Stimulated activated CD4-positive, alpha-beta T cell treated with anti-CD3 and anti-CD28 coated beads, Interleukin-4, amount 100 ng/mL, for 24 hours (primary cell): ENCODE measurements around the gene TFG.

Source experiments
- DNase-seq: peaks from one replicate; pipeline ENCODE4 v3.0.0-alpha.2; 2020

Gene TFG

GRCh38 chr3:100759950-100760349 lies 50.7 kb downstream of the TFG start:
- DNase-seq = no peak

GRCh38 chr3:100760377-100760776 lies 51.1 kb downstream of the TFG start:
- DNase-seq = no peak

- no peak for DNase-seq
Observed at GRCh38 chr3:100761211-100761942, 52.1 kb downstream of the TFG start.

GRCh38 chr3:100761951-100762350 lies 52.7 kb downstream of the TFG start:
- no peak for DNase-seq

- no peak for DNase-seq
Observed at GRCh38 chr3:100765437-100765975, 56.2 kb downstream of the TFG start.

GRCh38 chr3:100766069-100766468 lies 56.8 kb downstream of the TFG start:
- DNase-seq = no peak

DNA sequence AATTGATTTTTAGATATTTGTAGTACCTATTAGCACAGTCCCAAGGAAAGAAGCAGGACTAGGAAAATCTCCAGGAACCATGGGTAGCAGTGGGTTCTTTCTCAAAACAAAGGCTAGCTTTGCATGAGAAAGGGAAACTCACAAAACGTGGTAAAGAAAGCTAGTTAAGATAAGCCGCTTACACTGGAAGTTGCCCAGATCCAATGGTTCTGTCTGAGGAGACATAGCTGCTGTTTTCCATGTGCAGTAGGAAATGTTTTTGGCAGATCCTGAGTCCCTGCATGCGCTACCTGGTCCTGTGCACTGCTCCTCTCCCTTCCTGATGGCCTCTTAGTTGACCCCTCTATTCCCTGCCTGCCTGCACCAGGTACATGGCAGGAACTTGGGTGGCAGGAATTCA lies 60.4 kb downstream of the TFG start:
- DNase-seq = no peak

- DNase-seq = no peak
Observed at GRCh38 chr3:100775226-100775625, 65.9 kb downstream of the TFG start.

- no peak for DNase-seq
Observed at GRCh38 chr3:100775669-100776068, 66.4 kb downstream of the TFG start.

GRCh38 chr3:100776097-100776729 lies 66.9 kb downstream of the TFG start:
- DNase-seq = no peak

DNA sequence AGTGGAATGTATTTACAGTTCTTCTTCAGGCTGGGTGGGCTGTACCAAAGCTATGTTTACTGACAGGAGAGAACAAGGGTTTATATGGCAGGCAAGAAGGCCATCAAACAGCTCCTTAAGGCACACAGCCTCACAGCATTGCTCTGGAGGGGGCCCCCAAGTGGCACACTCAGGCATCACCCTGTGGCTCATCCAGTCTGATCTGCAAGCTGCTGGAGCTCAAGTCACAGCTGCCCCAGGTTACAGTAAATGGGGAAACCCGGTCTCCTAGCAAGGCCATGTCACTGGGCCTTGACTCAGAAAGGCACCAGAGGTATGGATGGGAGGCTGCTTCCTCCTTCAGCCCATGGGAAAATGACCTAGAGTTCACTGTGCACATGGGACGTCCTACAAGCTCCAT lies 67.5 kb downstream of the TFG start:
- no peak for DNase-seq

GRCh38 chr3:100777271-100777670 lies 68.0 kb downstream of the TFG start:
- DNase-seq = no peak

DNA sequence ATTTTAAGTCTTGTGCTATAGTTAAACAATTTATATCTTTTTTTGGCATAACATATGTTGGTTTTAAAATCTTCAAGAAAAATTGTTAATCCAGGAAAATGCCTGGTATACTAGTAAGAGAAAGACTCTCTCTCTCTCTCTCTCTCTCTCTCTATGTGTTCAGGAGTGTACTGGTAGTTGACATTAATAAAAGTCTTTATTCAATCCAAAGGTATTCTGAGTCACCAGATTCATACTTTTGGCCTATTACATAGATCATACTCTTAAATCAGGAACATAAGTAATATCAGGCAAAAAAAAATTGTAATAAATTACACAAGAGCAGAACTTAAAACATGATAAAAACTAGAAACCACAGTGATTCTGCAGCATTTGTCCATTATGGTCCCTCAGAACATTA lies 70.2 kb downstream of the TFG start:
- no peak for DNase-seq

GRCh38 chr3:100780071-100780622 lies 70.9 kb downstream of the TFG start:
- no peak for DNase-seq

- no peak for DNase-seq
Observed at GRCh38 chr3:100781301-100781700, 72.0 kb downstream of the TFG start.

DNA sequence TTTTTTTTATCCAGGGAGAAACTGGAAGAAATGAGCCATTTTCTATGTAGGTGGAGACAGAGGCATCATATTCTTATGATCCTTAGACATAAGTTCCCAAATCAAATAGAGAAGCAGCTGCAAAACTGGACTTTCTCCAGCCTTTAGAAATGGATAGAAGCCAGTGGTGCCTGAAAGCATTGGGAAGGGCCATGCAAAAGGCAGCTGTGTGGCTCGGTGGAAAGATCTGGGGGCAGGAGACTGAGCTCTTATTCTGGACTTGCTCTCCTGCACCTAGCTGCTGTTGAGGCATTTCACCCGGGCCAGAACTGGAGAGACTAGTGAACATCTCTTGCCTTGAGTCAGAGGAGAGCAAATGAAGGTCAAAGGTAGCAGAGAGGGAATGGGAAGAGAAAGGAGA lies 73.1 kb downstream of the TFG start:
- DNase-seq = no peak

- DNase-seq = no peak
Observed at GRCh38 chr3:100782906-100783305, 73.6 kb downstream of the TFG start.

- DNase-seq = no peak
Observed at GRCh38 chr3:100783619-100784018, 74.3 kb downstream of the TFG start.

- no peak for DNase-seq
Observed at GRCh38 chr3:100789579-100789978, 80.3 kb downstream of the TFG start.

DNA sequence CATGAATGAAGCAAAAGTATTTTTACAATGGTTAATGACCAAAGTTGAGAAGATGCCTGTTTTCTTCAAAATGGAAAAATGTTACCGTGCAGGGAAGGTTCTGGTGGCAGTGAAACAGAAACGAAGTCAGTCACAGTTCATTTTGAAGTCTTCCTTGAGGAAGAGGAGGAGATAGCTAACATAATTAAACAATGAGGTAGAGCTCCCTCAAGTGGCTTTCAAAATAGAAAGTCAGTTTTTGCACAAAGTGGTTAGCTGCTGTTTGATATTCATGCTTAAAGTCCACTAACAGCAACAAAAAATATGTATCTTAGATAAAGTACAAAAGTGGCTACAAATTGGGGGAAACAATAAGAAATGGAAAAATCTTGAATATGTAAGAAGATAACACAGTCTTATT lies 87.3 kb downstream of the TFG start:
- DNase-seq = no peak

DNA sequence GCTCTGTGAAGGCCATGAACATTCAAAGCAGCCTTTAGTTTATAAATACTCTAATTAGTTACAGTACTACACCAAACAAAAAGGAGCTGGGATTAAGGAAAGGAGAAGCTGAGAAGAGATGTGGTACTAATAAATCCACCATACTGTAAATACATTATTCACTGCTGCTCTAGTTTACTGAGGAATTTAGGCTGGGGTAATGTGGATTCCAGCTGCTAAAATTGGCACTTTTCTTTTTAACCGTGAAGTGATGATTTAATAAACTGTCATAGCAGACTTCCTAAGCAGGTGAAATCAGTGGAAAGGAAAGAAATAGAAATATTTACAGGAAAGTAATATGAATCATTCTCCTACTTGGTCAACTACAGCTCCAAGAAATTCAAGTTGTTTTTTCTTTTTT lies 88.7 kb downstream of the TFG start:
- DNase-seq = no peak
